ENCODE measurements around the gene CYS1. TPM values are rescaled to one million over a fixed set of nuclear protein-coding genes. Genes with fewer than 3 reads are reported as not detected.

The CYS1 gene
- total RNA-seq, 1 donor from 2014 or later, result 5.4 TPM

- no peaks in the 10 kb centered on the region for H3K36me3 Mint-ChIP-seq (ENCODE audit: low read depth)
- no peaks in the 10 kb centered on the region for H3K9me3 Mint-ChIP-seq (ENCODE audit: low read depth)
- no peak overlapping the region for H3K27ac Mint-ChIP-seq (ENCODE audit: unreplicated experiment)
- no peaks in the 10 kb centered on the region for H3K27me3 Mint-ChIP-seq (ENCODE audit: low read depth)
- no peak overlapping the region for H3K4me3 Mint-ChIP-seq (ENCODE audit: unreplicated experiment)
- peaks cover 23% of the 10 kb centered on the region for H3K4me1 Mint-ChIP-seq (ENCODE audit: low read depth)
- no peak for DNase-seq (ENCODE audit: low spot score)
- no peak for TF ChIP-seq CTCF (IDR thresholded peaks at IDR 0.05)
Observed at GRCh38 chr2:10035633-10036032, 44.6 kb downstream of the CYS1 start.

DNA sequence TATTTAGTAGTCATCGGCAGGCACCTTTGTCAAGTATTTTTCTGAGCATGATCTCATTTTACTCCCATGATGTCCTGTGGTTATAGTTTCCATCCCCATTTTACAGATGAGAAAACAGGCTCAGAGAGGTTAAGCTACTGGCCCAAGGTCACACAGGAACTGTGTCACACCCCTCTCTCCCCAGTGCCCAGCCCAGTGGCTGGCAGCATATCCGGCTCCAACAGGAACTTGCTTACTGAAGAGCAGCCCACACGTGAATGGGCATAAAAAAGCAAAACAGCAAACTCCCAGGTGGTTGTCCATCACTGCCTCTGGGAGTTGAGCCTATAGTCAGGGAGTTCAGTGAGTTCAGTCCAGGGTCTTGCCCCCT, 45.2 kb downstream of the CYS1 start:
- TF ChIP-seq CTCF (IDR thresholded peaks at IDR 0.05), result no peak
- H3K4me1 Mint-ChIP-seq (ENCODE audit: low read depth), result peaks cover 24% of the 10 kb centered on the region
- H3K27me3 Mint-ChIP-seq (ENCODE audit: low read depth), result no peaks in the 10 kb centered on the region
- no peak overlapping the region for H3K27ac Mint-ChIP-seq (ENCODE audit: unreplicated experiment)
- no peak for DNase-seq (ENCODE audit: low spot score)
- H3K4me3 Mint-ChIP-seq (ENCODE audit: unreplicated experiment), result no peak overlapping the region
- H3K9me3 Mint-ChIP-seq (ENCODE audit: low read depth), result no peaks in the 10 kb centered on the region
- H3K36me3 Mint-ChIP-seq (ENCODE audit: low read depth), result no peaks in the 10 kb centered on the region

DNA sequence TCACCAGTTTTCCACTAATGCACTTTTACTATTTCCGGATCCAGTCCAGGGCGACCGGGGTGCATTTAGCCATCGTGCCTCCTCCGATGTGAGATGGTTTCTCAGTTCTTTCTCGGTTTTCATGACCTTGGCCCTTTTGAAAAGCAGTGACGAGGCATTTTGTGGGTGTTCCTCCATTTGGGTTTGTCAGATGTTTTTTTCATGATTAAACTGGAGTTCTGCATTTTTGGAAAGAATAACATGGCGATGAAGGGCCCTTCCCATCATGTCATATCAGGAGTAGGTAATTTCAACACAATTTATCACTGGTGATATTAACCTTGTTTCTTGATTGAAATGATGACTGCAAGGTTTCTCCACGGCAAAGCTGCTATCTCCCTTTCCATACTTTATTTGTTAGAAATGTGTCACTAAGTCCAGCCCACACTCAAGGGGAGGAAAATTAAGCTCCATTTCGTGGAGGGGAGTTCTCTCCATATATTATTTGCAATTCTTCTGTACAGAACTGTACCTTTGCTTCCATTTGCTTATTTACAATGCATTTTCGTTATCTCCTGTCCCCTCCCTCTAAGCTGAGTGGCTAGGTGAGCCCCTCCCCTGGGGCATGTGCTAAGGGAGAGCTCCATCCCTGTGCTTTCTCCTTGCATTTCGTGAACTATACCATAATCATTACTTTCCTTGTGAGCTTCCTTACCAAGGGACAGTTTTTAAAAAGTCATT, 45.7 kb downstream of the CYS1 start:
- H3K4me3 Mint-ChIP-seq (ENCODE audit: unreplicated experiment), result no peak overlapping the region

GRCh38 chr2:10033251-10034006, 46.8 kb downstream of the CYS1 start:
- Mint-ChIP-seq H3K4me3 (ENCODE audit: unreplicated experiment) (no peak overlapping the region), H3K4me1 (ENCODE audit: low read depth) (peaks cover 38% of the 10 kb centered on the region), H3K9me3 (ENCODE audit: low read depth) (no peaks in the 10 kb centered on the region), H3K36me3 (ENCODE audit: low read depth) (no peaks in the 10 kb centered on the region), H3K27ac (ENCODE audit: unreplicated experiment) (no peak overlapping the region), H3K27me3 (ENCODE audit: low read depth) (no peaks in the 10 kb centered on the region)
- no peak for DNase-seq (ENCODE audit: low spot score)
- no peak for TF ChIP-seq CTCF (IDR thresholded peaks at IDR 0.05)

More for the DNA sequence above, 45.7 kb downstream of the CYS1 start:
- peaks cover 29% of the 10 kb centered on the region for H3K4me1 Mint-ChIP-seq (ENCODE audit: low read depth)
- H3K9me3 Mint-ChIP-seq (ENCODE audit: low read depth), result no peaks in the 10 kb centered on the region
- no peak for DNase-seq (ENCODE audit: low spot score)
- no peaks in the 10 kb centered on the region for H3K36me3 Mint-ChIP-seq (ENCODE audit: low read depth)
- no peak for TF ChIP-seq CTCF (IDR thresholded peaks at IDR 0.05)
- H3K27ac Mint-ChIP-seq (ENCODE audit: unreplicated experiment), result no peak overlapping the region
- H3K27me3 Mint-ChIP-seq (ENCODE audit: low read depth), result no peaks in the 10 kb centered on the region

- no peak for TF ChIP-seq CTCF (IDR thresholded peaks at IDR 0.05)
- no peak for DNase-seq (ENCODE audit: low spot score)
- H3K4me3 Mint-ChIP-seq (ENCODE audit: unreplicated experiment), result no peak overlapping the region
- H3K27ac Mint-ChIP-seq (ENCODE audit: unreplicated experiment), result no peak overlapping the region
- no peaks in the 10 kb centered on the region for H3K9me3 Mint-ChIP-seq (ENCODE audit: low read depth)
- no peaks in the 10 kb centered on the region for H3K36me3 Mint-ChIP-seq (ENCODE audit: low read depth)
- peaks cover 37% of the 10 kb centered on the region for H3K4me1 Mint-ChIP-seq (ENCODE audit: low read depth)
- H3K27me3 Mint-ChIP-seq (ENCODE audit: low read depth), result no peaks in the 10 kb centered on the region
Observed at GRCh38 chr2:10032746-10033105, 47.5 kb downstream of the CYS1 start.

Data from chondrocyte (in vitro differentiated cells).